B cell (primary cell): ENCODE data around the gene PLCL1. TPM values are rescaled to one million over a fixed set of nuclear protein-coding genes. Genes with fewer than 3 reads are reported as not detected.

Experiments used
- ATAC-seq: fragments of 200-7000 bp; cut with Tn5 transposase; one replicate; pipeline ENCODE4 v1.10.0; 2021; ENCODE audit warnings: low read depth, mild to moderate bottlenecking, moderate number of reproducible peaks, moderate library complexity
- CTCF ChIA-PET: fragments of 350-600 bp; sonication (Branson Sonifier 250); formaldehyde crosslinking; loops from one replicate; lab custom pipeline; 2021; ENCODE audit warnings: antibody characterized with exemption, inconsistent platforms; lab: Charles Lee
- POLR2A ChIA-PET: fragments of 350-600 bp; sonication (Branson Sonifier 250); formaldehyde crosslinking; loops from one replicate; lab custom pipeline; 2021; ENCODE audit warnings: antibody characterized with exemption; lab: Charles Lee
- DNase-seq: peaks from one replicate; pipeline ENCODE4 v3.0.0; 2013
- H2AFZ ChIP-seq: 2 replicates; pipeline ENCODE4 v1.6.1; 2012; ENCODE audit warnings: mild to moderate bottlenecking, low read depth, low read length; ENCODE audit not compliant: insufficient read depth, poor library complexity, severe bottlenecking
- H3K27ac ChIP-seq, 2 donors: 1 replicate in 1 of 2; 2 replicates in 1 of 2; pipeline ENCODE4 v1.5.1; 2012 to 2013; ENCODE audit warnings: low read length in 2 of 2, mild to moderate bottlenecking in 2 of 2, moderate library complexity in 1 of 2
- H3K27me3 ChIP-seq, 4 experiments: fragments of 200-600 bp in 1 of 4; sonication (generic) in 1 of 4; replicated peaks in 1 of 4; 1 replicate in 2 of 4; 2 replicates in 2 of 4; pipeline versions ENCODE4 v1.6.1 to v1.7.0; 2013 to 2016; ENCODE audit warnings: low read length in 3 of 4, mild to moderate bottlenecking in 2 of 4, mixed read lengths in 1 of 4, moderate library complexity in 1 of 4; ENCODE audit not compliant: insufficient read depth in 4 of 4, control insufficient read depth in 3 of 4; ENCODE audit errors: control extremely low read depth in 1 of 4
- H3K36me3 ChIP-seq, 2 experiments: replicated peaks in 1 of 2; 1 replicate in 1 of 2; 2 replicates in 1 of 2; pipeline versions ENCODE4 v1.6.1 to v1.7.1; 2013; ENCODE audit warnings: low read length in 1 of 2; ENCODE audit not compliant: insufficient read depth in 2 of 2, control insufficient read depth in 1 of 2; ENCODE audit errors: control extremely low read depth in 1 of 2, extremely low read depth in 1 of 2
- H3K4me1 ChIP-seq, 2 donors: fragments of 200-600 bp in 1 of 2; sonication (generic) in 1 of 2; 1 replicate in 1 of 2; 2 replicates in 1 of 2; pipeline versions ENCODE4 v1.5.1 to v1.6.1; 2013 to 2017; ENCODE audit warnings: low read length in 2 of 2; ENCODE audit not compliant: control insufficient read depth in 2 of 2, insufficient read depth in 2 of 2
- H3K4me2 ChIP-seq: replicated peaks from 2 replicates; pipeline ENCODE3; 2012; ENCODE audit warnings: mild to moderate bottlenecking, low read depth, low read length; ENCODE audit not compliant: poor library complexity, severe bottlenecking
- H3K4me3 ChIP-seq, 5 experiments: fragments of 200-600 bp in 1 of 5; sonication (generic) in 1 of 5; 1 replicate in 3 of 5; 2 replicates in 2 of 5; pipeline versions ENCODE4 v1.5.1 to v1.7.0; 2011 to 2016; ENCODE audit warnings: low read length in 4 of 5, mild to moderate bottlenecking in 4 of 5, low read depth in 2 of 5, control low read depth in 1 of 5, moderate library complexity in 1 of 5; ENCODE audit not compliant: insufficient read depth in 1 of 5; ENCODE audit errors: control extremely low read depth in 1 of 5, extremely low read depth in 1 of 5
- H3K79me2 ChIP-seq: fragments of 200-600 bp; sonication (generic); one replicate; pipeline ENCODE4 v1.6.0; 2016; ENCODE audit warnings: low read length; ENCODE audit not compliant: control insufficient read depth, insufficient read depth
- H3K9ac ChIP-seq: fragments of 200-600 bp; sonication (generic); 2 replicates; pipeline ENCODE4 v1.6.1; 2017; ENCODE audit warnings: mild to moderate bottlenecking, low read length, moderate library complexity
- H3K9me3 ChIP-seq, 3 donors: one replicate each; pipeline versions ENCODE4 v1.6.1 to v1.7.1; 2013; ENCODE audit warnings: low read length in 2 of 3; ENCODE audit not compliant: control insufficient read depth in 2 of 3, insufficient read depth in 1 of 3; ENCODE audit errors: control extremely low read depth in 1 of 3
- H4K20me1 ChIP-seq: 2 replicates; pipeline ENCODE4 v1.6.0; 2012; ENCODE audit warnings: mild to moderate bottlenecking, low read length; ENCODE audit not compliant: insufficient read depth, control insufficient read depth, poor library complexity, severe bottlenecking
- H3K27ac Mint-ChIP-seq: one replicate; pipeline ENCODE4 v1.8.0; 2021; ENCODE audit warnings: mixed read lengths
- H3K27me3 Mint-ChIP-seq: one replicate; pipeline ENCODE4 v1.8.0; 2021; ENCODE audit warnings: mixed read lengths
- H3K4me1 Mint-ChIP-seq: one replicate; pipeline ENCODE4 v1.8.0; 2021; ENCODE audit warnings: mixed read lengths
- H3K4me3 Mint-ChIP-seq: one replicate; pipeline ENCODE4 v1.8.0; 2021; ENCODE audit warnings: mixed read lengths
- H3K9me3 Mint-ChIP-seq: one replicate; pipeline ENCODE4 v1.8.0; 2022; ENCODE audit warnings: mixed read lengths; ENCODE audit not compliant: insufficient read depth
- EZH2 ChIP-seq: IDR thresholded peaks from 2 replicates; pipeline ENCODE4 v1.6.1; 2012; ENCODE audit warnings: borderline replicate concordance, low read depth, mild to moderate bottlenecking, moderate library complexity, low read length; ENCODE audit not compliant: insufficient read depth, poor library complexity, severe bottlenecking
- WGBS: methylation state at CpG from one replicate; pipeline ENCODE4 v1.1.5; 2013; ENCODE audit warnings: missing lambda C conversion rate; ENCODE audit not compliant: insufficient coverage; 5-methylcytosine and 5-hydroxymethylcytosine counted together
- intact Hi-C: fragments of 100-400 bp; cut with micrococcal nuclease; formaldehyde crosslinking; loops from one replicate; pipeline ENCODE4 v1.10.0; 2022
- polyA plus RNA-seq: library from polyadenylated mRNA; depleted of rRNA; stranded (reverse); fragments of >200 nt; gene quantifications from 2 replicates; pipeline ENCODE4 v1.2.3, GENCODE V29; 2012
- total RNA-seq, 2 donors: library from RNA; stranded (reverse); fragments of 120-200 nt in 1 of 2; gene quantifications; 1 replicate in 1 of 2; 2 replicates in 1 of 2; pipeline versions ENCODE4 v1.2.3 to v1.2.4, GENCODE V29; 2013 to 2022
- TF ChIP-seq, protein P1 (sequence below): fragments of 200-600 bp; IDR thresholded peaks from one replicate; pipeline ENCODE4 v1.8.0; 2022; ENCODE audit warnings: antibody characterized with exemption, mild to moderate bottlenecking

The PLCL1 gene
- total and polyA plus RNA-seq, 2 donors (not counting 1 experiment from before 2014, with no cell fraction given) = 0.07 to 0.25 TPM

DNA sequence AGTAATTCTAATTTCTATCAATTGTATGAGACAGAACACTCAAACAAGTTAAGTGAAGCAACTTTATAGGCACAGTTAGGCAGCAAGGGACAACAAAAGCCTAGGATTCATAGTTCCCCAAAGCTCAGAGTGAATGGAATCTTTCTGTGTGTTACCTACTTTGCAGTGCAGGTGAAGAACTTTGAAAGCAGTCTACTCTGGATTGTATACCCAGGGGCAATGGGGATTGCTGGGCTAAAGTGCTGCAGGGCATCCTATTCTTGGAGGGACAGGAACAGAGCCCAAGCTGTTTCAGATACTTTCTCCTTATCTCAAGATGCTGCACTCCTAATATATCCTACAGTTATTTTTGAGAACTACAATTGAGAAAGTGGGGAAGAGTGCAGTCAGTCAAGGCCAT is 207.6 kb downstream of the PLCL1 start:
- H3K27ac ChIP-seq = no peak overlapping the region
- no peaks in the 10 kb centered on the region for H4K20me1 ChIP-seq
- H3K79me2 ChIP-seq = no peaks in the 10 kb centered on the region
- peaks cover 3% of the 10 kb centered on the region for H3K27me3 Mint-ChIP-seq
- no peak for DNase-seq
- no peaks in the 10 kb centered on the region for H3K27me3 ChIP-seq
- CTCF ChIA-PET = no interaction called here
- no peak for ATAC-seq
- no peak overlapping the region for H3K4me3 ChIP-seq
- POLR2A ChIA-PET = no interaction called here
- no peak overlapping the region for H2AFZ ChIP-seq
- H3K27ac Mint-ChIP-seq = no peak overlapping the region
- H3K4me2 ChIP-seq = no peak overlapping the region
- peaks cover 0 to 1% (median 0%) of the 10 kb centered on the region in 3 donors for H3K9me3 ChIP-seq
- H3K4me3 Mint-ChIP-seq = no peak overlapping the region
- H3K9me3 Mint-ChIP-seq = peaks cover 2% of the 10 kb centered on the region
- H3K4me1 ChIP-seq = no peaks in the 10 kb centered on the region
- H3K9ac ChIP-seq = no peak overlapping the region
- no peaks in the 10 kb centered on the region for H3K4me1 Mint-ChIP-seq
- intact Hi-C loops = no loop called here
- no peaks in the 10 kb centered on the region for H3K36me3 ChIP-seq
- TF ChIP-seq, protein P1, sequence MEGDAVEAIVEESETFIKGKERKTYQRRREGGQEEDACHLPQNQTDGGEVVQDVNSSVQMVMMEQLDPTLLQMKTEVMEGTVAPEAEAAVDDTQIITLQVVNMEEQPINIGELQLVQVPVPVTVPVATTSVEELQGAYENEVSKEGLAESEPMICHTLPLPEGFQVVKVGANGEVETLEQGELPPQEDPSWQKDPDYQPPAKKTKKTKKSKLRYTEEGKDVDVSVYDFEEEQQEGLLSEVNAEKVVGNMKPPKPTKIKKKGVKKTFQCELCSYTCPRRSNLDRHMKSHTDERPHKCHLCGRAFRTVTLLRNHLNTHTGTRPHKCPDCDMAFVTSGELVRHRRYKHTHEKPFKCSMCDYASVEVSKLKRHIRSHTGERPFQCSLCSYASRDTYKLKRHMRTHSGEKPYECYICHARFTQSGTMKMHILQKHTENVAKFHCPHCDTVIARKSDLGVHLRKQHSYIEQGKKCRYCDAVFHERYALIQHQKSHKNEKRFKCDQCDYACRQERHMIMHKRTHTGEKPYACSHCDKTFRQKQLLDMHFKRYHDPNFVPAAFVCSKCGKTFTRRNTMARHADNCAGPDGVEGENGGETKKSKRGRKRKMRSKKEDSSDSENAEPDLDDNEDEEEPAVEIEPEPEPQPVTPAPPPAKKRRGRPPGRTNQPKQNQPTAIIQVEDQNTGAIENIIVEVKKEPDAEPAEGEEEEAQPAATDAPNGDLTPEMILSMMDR = no peak
- no peak for TF ChIP-seq EZH2

DNA sequence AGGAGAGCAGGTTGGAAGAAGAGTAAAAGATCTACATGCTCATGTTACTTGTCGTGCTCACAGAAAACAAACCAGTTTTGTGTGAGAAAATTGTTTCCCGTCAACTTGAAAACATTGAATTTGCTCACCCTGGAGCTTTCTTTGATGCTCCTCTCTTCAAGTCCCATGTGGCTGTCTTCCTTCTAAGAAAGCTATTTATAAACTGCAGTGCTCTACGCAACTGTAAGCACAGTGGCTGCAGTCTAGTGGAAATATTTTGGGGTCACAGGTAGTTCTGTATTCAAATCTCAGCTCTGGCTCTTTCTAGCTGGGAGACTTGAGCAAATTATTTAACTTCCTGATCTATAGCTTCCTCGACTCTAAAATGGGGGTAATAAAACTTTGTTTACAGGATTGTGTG is 211.8 kb downstream of the PLCL1 start:
- CTCF ChIA-PET = no interaction called here
- Histone ChIP-seq H3K27me3 (no peaks in the 10 kb centered on the region), H2AFZ (no peak overlapping the region), H3K36me3 (no peaks in the 10 kb centered on the region), H3K4me1 (no peaks in the 10 kb centered on the region), H3K27ac (no peak overlapping the region), H4K20me1 (no peaks in the 10 kb centered on the region), H3K4me3 (no peak overlapping the region), H3K9ac (no peak overlapping the region), H3K79me2 (no peaks in the 10 kb centered on the region), H3K9me3 (no peaks in the 10 kb centered on the region), H3K4me2 (no peak overlapping the region)
- H3K27ac Mint-ChIP-seq = no peak overlapping the region
- 96% methylated on average over 2 of the region's 4 CpGs for WGBS
- intact Hi-C loops = no loop called here
- DNase-seq (no peak), ATAC-seq (no peak)
- no peak for TF ChIP-seq EZH2
- TF ChIP-seq, protein P1 = no peak
- H3K4me1 Mint-ChIP-seq = no peaks in the 10 kb centered on the region
- H3K27me3 Mint-ChIP-seq = peaks cover 3% of the 10 kb centered on the region
- POLR2A ChIA-PET = no interaction called here
- peaks cover 2% of the 10 kb centered on the region for H3K9me3 Mint-ChIP-seq
- H3K4me3 Mint-ChIP-seq = no peak overlapping the region
